Type B pancreatic cell (in vitro differentiated cells): Measurements from ENCODE around the gene PIP4K2A. TPM values are rescaled to one million over a fixed set of nuclear protein-coding genes. Genes with fewer than 3 reads are reported as not detected.

Source experiments
- DNase-seq: peaks from one replicate; pipeline ENCODE4 v3.0.0; 2021; ENCODE audit warnings: mixed read lengths; ENCODE audit not compliant: unreplicated experiment; ENCODE audit errors: extremely low spot score
- H3K27ac Mint-ChIP-seq: 2 replicates; pipeline ENCODE4 v1.8.0; 2021; ENCODE audit warnings: mild to moderate bottlenecking, mixed read lengths
- H3K27me3 Mint-ChIP-seq: 2 replicates; pipeline ENCODE4 v1.8.0; 2021; ENCODE audit warnings: mixed read lengths
- H3K36me3 Mint-ChIP-seq: 2 replicates; pipeline ENCODE4 v1.8.0; 2021; ENCODE audit warnings: mixed read lengths
- H3K4me1 Mint-ChIP-seq: one replicate; pipeline ENCODE4 v1.8.0; 2021; ENCODE audit warnings: mixed read lengths; ENCODE audit not compliant: unreplicated experiment
- H3K4me3 Mint-ChIP-seq: 2 replicates; pipeline ENCODE4 v1.8.0; 2021; ENCODE audit warnings: mild to moderate bottlenecking, mixed read lengths
- H3K9me3 Mint-ChIP-seq: 2 replicates; pipeline ENCODE4 v1.8.0; 2021; ENCODE audit warnings: mixed read lengths
- total RNA-seq: library from RNA; stranded (reverse); gene quantifications from 2 replicates; pipeline ENCODE4 v1.2.1, GENCODE V29; 2021; ENCODE audit warnings: low replicate concordance
- TF ChIP-seq, protein P1 (sequence below): fragments of 200-600 bp; sonication (generic); conservative IDR thresholded peaks from 2 replicates; pipeline ENCODE4 v1.5.0; 2021; ENCODE audit warnings: antibody characterized with exemption, mild to moderate bottlenecking

PIP4K2A gene
- total RNA-seq, 1 donor from 2014 or later = 15.7 TPM

DNA sequence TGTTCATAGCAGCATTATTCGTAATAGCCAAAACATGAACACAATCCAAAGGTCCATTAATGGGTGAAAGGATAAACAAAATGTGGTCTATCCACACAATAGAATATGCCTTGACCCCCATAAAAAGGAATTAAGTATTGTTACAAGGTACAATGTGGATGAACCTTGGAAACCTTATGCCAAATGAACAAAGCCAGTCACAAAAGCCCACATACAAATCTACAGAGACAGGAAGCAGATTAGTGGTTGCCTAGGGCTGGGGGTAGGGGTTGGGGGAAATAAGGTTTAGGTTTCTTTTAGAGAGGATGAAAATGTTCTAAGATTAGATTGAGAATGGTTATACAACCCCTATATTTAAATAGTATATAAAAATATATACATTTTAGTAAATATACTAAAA, 34.8 kb downstream of the PIP4K2A start:
- Mint-ChIP-seq H3K9me3 (no peaks in the 10 kb centered on the region), H3K4me1 (peaks cover 18% of the 10 kb centered on the region), H3K27me3 (no peaks in the 10 kb centered on the region), H3K27ac (no peak overlapping the region), H3K4me3 (no peak overlapping the region), H3K36me3 (no peaks in the 10 kb centered on the region)
- DNase-seq = no peak
- TF ChIP-seq, protein P1, sequence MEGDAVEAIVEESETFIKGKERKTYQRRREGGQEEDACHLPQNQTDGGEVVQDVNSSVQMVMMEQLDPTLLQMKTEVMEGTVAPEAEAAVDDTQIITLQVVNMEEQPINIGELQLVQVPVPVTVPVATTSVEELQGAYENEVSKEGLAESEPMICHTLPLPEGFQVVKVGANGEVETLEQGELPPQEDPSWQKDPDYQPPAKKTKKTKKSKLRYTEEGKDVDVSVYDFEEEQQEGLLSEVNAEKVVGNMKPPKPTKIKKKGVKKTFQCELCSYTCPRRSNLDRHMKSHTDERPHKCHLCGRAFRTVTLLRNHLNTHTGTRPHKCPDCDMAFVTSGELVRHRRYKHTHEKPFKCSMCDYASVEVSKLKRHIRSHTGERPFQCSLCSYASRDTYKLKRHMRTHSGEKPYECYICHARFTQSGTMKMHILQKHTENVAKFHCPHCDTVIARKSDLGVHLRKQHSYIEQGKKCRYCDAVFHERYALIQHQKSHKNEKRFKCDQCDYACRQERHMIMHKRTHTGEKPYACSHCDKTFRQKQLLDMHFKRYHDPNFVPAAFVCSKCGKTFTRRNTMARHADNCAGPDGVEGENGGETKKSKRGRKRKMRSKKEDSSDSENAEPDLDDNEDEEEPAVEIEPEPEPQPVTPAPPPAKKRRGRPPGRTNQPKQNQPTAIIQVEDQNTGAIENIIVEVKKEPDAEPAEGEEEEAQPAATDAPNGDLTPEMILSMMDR = no peak

DNA sequence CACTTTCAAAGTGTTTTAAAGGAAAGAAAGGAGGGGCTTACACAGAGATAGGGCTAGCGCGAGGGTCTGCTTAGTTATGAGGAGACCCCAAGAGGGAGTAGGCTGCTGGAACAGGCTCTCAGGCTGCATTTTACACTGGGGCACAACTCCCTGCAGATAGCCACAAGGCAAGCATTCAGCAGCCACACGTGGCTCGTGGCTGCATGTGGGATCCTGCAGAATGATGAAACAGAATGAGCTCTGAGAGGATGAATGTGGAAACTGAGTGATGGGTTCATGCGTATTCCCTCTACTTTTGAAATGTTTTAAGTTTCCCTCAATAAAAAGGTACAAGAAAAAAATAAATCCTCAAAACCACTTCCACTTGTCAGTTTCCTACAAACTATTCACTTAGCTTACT, 37.0 kb downstream of the PIP4K2A start:
- no peak overlapping the region for H3K4me3 Mint-ChIP-seq
- H3K27ac Mint-ChIP-seq = no peak overlapping the region
- no peaks in the 10 kb centered on the region for H3K9me3 Mint-ChIP-seq
- H3K36me3 Mint-ChIP-seq = no peaks in the 10 kb centered on the region
- H3K27me3 Mint-ChIP-seq = no peaks in the 10 kb centered on the region
- DNase-seq = no peak
- peaks cover 7% of the 10 kb centered on the region for H3K4me1 Mint-ChIP-seq
- TF ChIP-seq, protein P1 = no peak

DNA sequence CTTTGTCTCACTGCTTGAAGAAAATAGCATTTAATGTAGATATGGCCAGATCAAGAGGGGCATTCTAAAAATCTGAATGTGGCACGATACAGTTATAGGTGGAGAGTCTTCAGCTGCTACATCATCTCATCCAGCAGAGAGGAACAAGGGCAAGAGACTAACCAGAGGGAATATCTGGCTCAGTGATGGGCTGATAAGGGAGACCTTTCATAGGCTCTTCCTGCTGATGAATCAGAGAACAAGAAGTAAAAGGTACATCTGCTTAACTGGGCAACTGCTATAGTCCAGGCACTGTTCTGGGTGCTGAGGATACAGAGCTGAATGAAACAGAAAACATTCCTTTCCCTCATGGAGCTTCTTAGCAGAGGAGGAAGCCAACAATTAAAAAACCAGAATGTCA, 37.9 kb downstream of the PIP4K2A start:
- Mint-ChIP-seq H3K9me3 (no peaks in the 10 kb centered on the region), H3K4me1 (peaks cover 8% of the 10 kb centered on the region), H3K36me3 (no peaks in the 10 kb centered on the region), H3K4me3 (no peak overlapping the region), H3K27ac (no peak overlapping the region), H3K27me3 (no peaks in the 10 kb centered on the region)
- DNase-seq = no peak
- TF ChIP-seq, protein P1 = no peak

DNA sequence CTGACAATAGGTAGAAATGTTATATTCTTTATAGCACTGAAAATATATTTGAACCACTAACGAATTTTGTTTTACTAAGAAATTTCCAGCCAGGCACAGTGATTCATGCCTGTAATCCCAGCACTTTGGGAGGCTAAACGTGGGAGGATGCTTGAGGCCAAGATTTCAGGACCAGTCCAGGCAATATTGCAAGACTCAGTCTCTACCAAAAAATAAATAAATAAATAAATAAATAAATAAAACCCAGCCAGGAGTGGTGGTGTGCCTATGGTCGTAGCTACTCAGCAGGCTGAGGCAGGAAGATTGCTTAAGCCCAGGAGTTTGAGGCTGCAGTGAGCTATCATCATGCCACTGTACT, 39.8 kb downstream of the PIP4K2A start:
- DNase-seq = no peak
- Mint-ChIP-seq H3K9me3 (no peaks in the 10 kb centered on the region), H3K4me3 (no peak overlapping the region), H3K4me1 (peaks cover 8% of the 10 kb centered on the region), H3K27me3 (no peaks in the 10 kb centered on the region), H3K36me3 (no peaks in the 10 kb centered on the region), H3K27ac (no peak overlapping the region)
- TF ChIP-seq, protein P1 = no peak

DNA sequence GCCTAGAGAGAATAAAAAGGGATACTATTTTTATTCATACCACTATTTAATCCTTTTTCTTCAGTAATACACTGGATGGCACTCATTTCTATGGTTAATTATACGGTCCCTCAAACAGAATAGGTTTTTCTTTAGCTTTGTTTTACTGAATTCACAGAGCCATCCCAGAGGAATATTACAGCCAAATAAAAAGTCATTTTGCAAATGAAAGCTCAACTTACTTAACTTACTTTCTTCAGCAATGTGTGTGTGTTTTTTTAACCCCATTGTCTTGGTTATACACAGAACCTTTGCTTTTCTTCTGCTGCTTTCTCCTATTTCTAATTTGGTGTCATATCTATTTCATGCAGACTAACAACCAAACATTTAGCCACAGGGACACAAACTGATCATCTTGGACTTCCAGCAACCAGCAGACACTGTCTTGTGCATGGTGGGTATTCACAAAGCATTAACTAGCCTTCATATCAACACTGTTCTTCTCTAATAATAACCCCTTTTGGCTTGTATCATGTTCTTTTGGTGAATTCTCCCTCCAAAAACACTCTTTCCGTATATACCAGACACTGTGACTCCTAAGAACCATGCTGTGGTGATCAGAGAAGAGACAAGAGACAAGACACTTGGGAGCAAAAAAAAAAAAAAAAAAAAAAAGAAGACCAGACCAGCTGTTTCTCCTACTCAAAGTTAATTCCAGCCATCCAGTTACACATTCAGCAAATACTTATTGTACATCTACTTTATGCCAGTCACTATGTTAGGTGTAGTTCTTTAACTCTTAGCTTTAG, 40.4 kb downstream of the PIP4K2A start:
- TF ChIP-seq, protein P1 = no peak
- Mint-ChIP-seq H3K36me3 (no peaks in the 10 kb centered on the region), H3K27ac (no peak overlapping the region), H3K9me3 (no peaks in the 10 kb centered on the region), H3K27me3 (no peaks in the 10 kb centered on the region), H3K4me3 (no peak overlapping the region), H3K4me1 (peaks cover 8% of the 10 kb centered on the region)
- no peak for DNase-seq

DNA sequence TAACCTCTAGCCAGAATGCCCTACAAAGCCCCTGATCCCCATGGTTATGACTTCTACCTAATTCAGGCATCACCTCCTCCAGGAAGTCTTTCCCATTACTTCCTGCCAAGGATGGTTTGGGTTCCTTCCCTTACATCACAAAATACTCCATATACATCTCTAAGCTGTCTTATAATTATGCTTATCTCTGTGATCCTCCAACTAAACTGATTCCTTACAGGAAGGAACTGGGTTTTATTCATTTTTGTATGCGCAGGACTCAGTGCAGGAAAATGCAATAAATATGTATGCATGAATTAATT, 41.3 kb downstream of the PIP4K2A start:
- TF ChIP-seq, protein P1 = no peak
- no peak overlapping the region for H3K27ac Mint-ChIP-seq
- no peaks in the 10 kb centered on the region for H3K9me3 Mint-ChIP-seq
- peaks cover 8% of the 10 kb centered on the region for H3K4me1 Mint-ChIP-seq
- no peaks in the 10 kb centered on the region for H3K36me3 Mint-ChIP-seq
- H3K27me3 Mint-ChIP-seq = no peaks in the 10 kb centered on the region
- no peak overlapping the region for H3K4me3 Mint-ChIP-seq
- DNase-seq = no peak
